ENCODE results near the gene SLC12A2. TPM values are rescaled to one million over a fixed set of nuclear protein-coding genes. Genes with fewer than 3 reads are reported as not detected.

SLC12A2 gene
- total RNA-seq, 1 donor from 2014 or later, result 59.1 TPM

GRCh38 chr5:128097781-128098180 lies 14.2 kb downstream of the SLC12A2 start:
- DNase-seq, result no peak

GRCh38 chr5:128099944-128100343 lies 16.4 kb downstream of the SLC12A2 start:
- no peak for DNase-seq

GRCh38 chr5:128100860-128101557 lies 17.4 kb downstream of the SLC12A2 start:
- DNase-seq, result no peak

GRCh38 chr5:128101676-128102075 lies 18.1 kb downstream of the SLC12A2 start:
- no peak for DNase-seq

DNA sequence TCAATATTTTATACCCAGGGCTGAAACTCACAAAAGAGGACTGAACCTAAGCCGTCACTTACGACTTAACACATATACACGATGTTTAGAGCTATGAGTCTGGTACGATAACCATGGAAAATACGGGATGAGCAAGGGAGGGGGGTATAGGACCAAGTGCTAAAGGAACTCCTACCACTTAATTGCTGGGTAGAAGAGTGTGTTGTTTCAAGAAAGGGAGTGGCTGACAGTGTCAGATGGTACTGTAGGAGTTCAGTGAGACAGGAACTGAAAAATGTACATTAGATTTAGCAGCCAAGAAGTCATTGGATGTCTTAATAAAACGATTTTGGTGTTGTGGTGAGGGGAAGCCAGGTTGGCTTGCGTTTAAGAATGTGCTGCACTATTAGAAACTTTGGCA lies 21.6 kb downstream of the SLC12A2 start:
- DNase-seq, result no peak

DNA sequence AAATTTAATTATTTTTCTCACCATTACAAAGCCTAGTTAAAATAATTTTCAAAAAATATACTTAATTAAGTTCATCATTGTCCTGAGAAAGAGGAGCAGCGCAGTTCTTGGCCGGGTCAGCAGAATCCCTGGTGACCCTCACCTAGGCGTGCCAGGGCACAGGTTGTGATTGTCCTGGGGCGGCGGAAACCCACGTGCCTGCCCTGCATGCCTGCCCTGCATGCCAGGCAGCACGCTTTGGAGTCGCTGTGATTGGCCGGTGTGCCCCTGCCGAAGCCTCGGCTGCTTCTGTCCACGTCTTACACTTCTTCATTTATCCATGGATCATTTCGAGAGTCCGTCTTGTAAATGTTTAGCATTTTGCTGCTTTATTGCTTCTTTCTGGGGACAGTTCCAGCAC lies 25.6 kb downstream of the SLC12A2 start:
- no peak for DNase-seq

DNA sequence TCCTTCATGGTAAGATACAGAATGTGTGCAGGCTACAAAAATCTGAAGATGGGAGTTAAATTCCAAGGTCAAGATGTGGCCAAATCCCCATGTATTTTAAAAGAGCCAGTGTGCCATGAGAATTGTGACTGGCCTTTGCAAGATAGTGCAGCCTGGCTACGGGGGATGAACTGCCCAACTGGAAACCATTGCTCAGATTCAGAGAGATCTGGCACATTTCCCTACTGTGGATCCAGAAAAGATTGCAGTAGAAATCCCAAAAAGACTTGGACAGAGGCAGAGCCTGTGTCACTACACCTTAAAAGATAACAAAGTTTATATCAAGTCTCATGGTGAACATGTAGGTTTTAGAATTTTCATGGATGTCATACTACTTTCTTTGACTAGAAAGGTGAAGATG lies 26.2 kb downstream of the SLC12A2 start:
- DNase-seq, result no peak

DNA sequence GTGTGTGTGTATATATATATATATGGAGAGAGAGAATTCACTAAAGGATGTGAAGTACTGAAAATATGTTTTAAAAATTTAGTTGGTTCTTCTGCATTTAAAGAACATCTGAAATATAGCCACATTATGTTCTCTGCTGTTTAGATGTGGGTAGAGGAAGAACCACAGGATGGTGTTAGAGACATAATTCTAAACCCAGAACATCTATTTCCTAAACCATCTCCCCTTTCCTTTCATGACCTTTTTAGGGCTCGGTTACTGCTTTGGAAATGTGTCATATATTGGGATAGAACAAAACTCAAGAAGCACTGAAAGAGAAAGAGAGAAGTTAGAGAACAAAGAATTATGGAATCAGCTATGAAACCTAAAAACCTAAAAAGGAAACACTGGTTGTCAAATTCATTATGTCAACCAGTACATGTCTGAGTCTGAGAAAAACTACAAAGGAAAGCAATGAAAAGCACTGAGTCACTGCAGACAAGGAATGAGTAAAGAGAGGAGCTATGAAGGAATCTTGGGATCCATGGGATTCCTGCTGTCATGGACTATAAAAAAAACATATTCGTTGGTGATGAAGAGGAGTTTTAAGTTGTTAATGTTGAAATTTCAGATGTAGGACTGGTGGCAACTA lies 28.4 kb downstream of the SLC12A2 start:
- DNase-seq, result no peak

- no peak for DNase-seq
Measured at GRCh38 chr5:128116445-128116844, 32.9 kb downstream of the SLC12A2 start.

DNA sequence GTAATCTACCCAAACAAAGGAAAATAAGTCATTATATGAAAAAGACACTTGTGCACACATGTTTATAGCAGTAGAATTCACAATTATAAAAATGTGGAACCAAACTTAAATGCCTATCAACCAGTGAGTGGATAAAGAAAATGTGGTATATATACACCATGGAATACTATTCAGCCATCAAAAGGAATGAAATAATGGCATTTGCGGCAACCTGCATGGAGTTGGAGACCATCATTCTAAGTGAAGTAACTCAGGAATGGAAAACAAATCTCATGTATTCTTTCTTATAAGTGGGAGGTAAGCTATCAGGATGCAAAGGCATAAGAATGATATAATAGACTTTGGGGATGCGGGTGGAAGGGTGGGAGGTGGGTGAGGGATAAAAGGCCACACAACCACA lies 34.6 kb downstream of the SLC12A2 start:
- no peak for DNase-seq

DNA sequence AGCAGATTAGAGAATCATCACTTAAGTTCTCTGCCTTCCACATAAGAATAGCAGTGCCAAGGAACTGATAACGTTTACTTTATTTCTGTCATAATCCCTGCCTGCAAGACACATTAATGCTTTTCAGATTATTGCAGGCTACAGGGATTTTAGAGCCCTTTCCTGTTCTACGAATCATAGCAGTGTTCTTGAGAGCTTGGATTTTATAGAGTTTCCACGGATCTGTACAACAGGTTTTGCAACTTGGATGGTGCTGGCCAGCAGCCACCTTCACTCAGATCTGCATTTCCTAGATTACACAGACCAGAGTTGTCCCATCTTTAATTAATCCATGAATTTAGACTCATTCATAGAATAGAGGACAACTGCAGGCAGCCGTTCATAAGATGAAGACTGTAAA lies 38.1 kb downstream of the SLC12A2 start:
- DNase-seq, result no peak

DNA sequence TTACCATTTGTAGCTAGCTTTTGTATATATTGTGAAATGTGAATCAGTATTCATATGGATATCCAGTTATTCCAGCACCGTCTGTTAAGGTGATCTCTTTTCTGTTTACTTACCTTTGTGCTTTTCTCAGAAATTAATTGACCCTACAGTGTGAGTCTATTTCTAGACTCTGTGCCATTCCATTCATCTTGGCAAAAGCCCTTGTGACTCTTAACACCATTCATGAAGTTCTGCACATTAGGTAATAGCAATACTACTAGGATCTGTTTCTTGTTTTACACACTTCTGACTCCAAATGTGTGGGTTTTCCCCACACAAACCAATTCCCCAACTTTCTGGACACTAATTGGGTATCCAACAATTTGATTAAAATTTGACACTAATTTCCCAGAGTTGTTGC lies 40.4 kb downstream of the SLC12A2 start:
- DNase-seq, result no peak

DNA sequence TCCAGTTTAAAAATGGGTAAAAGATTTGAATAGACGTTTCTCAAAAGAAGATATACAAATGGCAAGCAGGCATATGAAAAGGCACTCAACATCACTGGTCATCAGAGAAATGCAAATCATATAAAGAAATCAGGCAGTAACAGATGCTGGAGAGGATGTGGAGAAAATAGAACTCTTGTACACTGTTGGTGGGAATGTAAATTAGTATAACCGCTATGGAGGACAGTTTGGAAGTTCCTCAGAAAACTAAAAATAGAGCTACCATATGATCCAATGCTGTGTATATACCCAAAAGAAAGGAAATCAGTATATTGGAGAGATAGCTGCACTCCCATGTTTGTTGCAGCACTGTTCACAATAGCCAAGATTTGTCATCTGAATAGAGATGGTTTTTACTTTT lies 42.7 kb downstream of the SLC12A2 start:
- DNase-seq, result no peak

GRCh38 chr5:128132499-128132898 lies 48.9 kb downstream of the SLC12A2 start:
- no peak for DNase-seq

DNA sequence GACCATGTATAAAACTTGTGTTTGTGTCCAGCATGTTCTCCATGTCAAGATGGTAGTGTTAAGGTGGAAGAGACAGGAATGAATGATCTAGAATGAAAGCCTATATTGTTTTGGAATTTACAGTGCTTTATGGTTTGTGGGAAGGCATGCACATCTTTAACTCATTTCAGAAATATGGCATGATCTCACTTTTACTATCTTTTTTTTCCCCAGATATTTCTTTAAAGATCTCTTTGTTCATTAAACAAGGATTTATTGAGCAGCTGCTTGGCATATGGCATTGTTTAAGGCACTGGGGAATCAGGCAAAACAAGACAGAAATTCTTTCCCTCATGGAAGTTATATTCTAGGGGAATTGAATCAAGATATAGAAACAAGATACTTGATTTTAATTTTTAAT lies 51.7 kb downstream of the SLC12A2 start:
- no peak for DNase-seq

DNA sequence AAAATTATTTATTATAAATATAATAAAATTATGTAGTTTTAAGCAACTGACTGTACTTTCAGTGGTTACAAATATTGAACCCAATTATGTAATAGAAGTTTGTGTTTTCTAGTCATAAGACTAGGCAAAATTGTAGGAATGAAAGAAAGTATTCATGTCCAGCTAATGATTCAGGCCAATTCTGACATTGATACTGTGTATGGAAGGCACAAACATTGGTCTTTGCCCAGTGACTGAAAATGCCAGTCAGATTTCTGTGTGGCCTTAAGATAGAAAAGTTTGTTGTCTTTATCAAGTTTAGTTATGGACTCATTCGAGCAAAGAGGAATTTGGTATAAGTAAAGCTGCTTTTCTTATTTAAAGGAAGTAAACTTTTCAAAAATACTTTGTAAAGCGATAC lies 60.3 kb downstream of the SLC12A2 start:
- DNase-seq, result no peak

GRCh38 chr5:128144491-128144890 lies 60.9 kb downstream of the SLC12A2 start:
- no peak for DNase-seq

DNA sequence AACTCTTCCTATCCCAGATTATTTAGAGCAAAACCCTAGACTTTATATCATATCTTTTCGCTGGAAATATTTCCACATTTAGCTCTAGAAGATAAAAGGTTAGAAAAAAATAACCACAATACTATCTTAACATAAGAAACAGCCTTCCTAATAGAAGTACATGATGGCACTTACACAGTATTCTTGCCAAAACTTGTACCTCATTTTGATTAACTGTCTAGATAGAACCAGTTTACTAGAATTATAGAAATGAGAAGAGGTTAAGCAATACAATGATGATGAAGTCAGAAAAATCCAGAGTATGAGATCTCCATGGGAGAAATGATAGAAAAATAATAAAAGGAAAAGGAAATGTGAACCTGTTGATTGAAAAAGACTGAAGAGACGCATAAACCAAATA lies 63.1 kb downstream of the SLC12A2 start:
- no peak for DNase-seq

- no peak for DNase-seq
Measured at GRCh38 chr5:128154943-128155342, 71.4 kb downstream of the SLC12A2 start.

DNA sequence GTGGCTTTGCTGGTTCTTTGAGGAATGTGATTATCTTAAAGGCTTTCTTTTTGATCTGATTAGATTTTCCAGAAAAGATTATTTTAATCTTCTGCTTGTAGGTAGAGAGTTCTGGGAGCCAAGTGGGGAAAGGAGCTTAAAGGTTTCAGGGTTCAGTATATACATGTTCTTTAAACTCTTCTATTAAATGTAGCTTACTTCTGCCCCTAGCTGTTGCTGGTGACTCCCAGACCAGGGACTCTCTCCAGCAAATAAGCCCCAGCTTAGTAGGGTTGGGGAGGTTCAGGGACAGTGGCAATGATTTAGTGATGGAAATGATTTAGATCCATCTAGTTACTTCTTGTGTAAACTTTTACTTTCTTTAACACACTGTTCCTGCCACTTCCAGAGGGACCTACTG lies 72.2 kb downstream of the SLC12A2 start:
- no peak for DNase-seq

DNA sequence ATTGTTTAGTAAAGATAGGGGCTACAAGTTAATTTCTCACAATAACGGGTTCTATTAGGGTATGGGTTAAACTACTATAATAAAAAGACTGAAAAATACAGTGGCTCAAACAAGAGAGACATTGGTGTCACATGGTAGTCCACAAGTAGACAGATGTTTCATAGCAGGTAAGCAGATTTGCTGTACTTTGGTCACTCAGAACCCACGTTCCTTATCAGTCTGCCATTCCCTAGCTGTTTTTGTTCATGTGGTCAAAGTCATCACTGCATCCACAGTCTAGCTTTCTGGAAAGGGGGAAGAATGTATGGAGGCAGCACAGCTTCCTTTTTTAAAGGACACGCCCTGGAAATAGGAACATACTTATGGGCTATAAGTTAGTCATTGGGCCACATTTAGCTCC lies 73.0 kb downstream of the SLC12A2 start:
- DNase-seq, result no peak

DNA sequence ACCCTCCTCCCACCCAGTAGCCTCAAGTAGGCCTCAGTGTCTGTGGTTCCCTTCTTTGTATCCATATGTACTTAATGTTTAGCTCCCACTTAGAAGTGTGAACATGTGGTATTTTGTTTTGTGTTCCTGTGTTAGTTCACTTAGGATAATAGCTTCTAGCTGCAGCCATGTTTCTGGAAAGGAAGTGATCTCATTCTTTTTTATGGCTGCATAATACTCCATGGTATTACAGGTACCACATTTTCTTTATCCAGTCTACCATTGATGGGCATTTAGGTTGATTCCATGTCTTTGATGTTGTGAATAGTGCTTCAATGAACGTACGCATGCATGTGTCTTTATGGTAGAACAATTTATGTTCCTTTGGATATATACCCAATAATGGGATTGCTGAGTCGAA lies 74.8 kb downstream of the SLC12A2 start:
- DNase-seq, result no peak

DNA sequence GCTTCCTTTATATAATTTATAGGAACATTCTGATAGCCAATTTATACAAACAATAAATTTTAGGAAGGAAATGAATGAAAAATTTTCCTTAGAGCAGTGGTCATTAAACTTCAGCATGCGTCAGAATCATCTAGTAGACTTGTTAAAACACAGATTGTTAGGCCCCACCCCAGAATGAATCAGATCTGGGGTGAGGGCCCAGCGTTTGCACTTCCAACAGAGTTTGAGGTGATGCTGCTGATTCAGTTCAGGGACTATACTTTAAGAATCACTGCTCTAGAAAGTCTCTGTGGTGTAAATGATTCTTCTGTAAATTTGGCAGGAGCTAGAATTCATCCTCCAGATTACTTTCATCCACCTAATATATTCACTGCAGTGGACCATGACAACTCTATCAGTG lies 80.4 kb downstream of the SLC12A2 start:
- no peak for DNase-seq

- DNase-seq, result no peak
Measured at GRCh38 chr5:128169401-128170017, 85.9 kb downstream of the SLC12A2 start.

All from occipital lobe (tissue), 2 donors.